OCI-LY7 (cell line): Measurements from ENCODE around the gene CADM4.

Source experiments
- CTCF ChIP-seq: fragments of 200-600 bp; sonication (generic); conservative IDR thresholded peaks from 2 replicates; pipeline ENCODE4 v1.5.1; 2014; ENCODE audit warnings: mild to moderate bottlenecking, antibody characterized with exemption, low read length, moderate library complexity, mixed read lengths
- EZH2phosphoT487 ChIP-seq: fragments of 200-600 bp; sonication (generic); IDR thresholded peaks from 2 replicates; pipeline ENCODE4 v1.6.1; 2018; ENCODE audit warnings: low read depth, borderline replicate concordance, mild to moderate bottlenecking, mixed run types, antibody characterized with exemption, low read length, moderate library complexity, mixed read lengths

GRCh38 chr19:43594710-43595604 lies 44.7 kb downstream of the CADM4 start:
- TF ChIP-seq CTCF (peak; percentile 85), EZH2phosphoT487 (no peak)
